Ovary (tissue), 9 donors: ENCODE data around the gene CRISPLD2. TPM values are rescaled to one million over a fixed set of nuclear protein-coding genes. Genes with fewer than 3 reads are reported as not detected.

Source experiments
- DNase-seq, 5 donors: peaks; one replicate each; pipeline ENCODE4 v3.0.0-alpha.2; 2019 to 2020
- H3K27ac ChIP-seq, 2 donors: fragments of 200-600 bp; one replicate each; pipeline versions ENCODE4 v1.5.1 to v1.8.0; 2019 to 2022
- H3K27me3 ChIP-seq: fragments of 200-600 bp; one replicate; pipeline ENCODE4 v1.8.0; 2022
- H3K36me3 ChIP-seq: fragments of 200-600 bp; sonication (generic); one replicate; pipeline ENCODE4 v1.5.1; 2019
- H3K4me1 ChIP-seq: one replicate; pipeline ENCODE4 v1.8.1; 2013; ENCODE audit warnings: mild to moderate bottlenecking, moderate library complexity; ENCODE audit not compliant: insufficient read depth
- H3K4me3 ChIP-seq: fragments of 200-600 bp; sonication (generic); one replicate; pipeline ENCODE4 v1.5.1; 2017
- H3K9me3 ChIP-seq, 2 donors: fragments of 200-600 bp in 1 of 2; sonication (generic) in 1 of 2; one replicate each; pipeline versions ENCODE4 v1.5.1 to v1.8.1; 2013 to 2019; ENCODE audit warnings: mild to moderate bottlenecking in 1 of 2, moderate library complexity in 1 of 2
- CTCF ChIP-seq, 3 donors: fragments of 450-650 bp in 2 of 3; fragments of 200-600 bp in 1 of 3; IDR thresholded peaks; one replicate each; pipeline versions ENCODE4 v1.5.1 to v1.8.0; 2016 to 2022; ENCODE audit warnings: antibody characterized with exemption in 3 of 3, mild to moderate bottlenecking in 1 of 3
- EP300 ChIP-seq: sonication (generic); formaldehyde crosslinking; IDR thresholded peaks from one replicate; pipeline ENCODE4 v1.6.1; 2017; ENCODE audit warnings: antibody characterized with exemption
- POLR2A ChIP-seq: fragments of 450-650 bp; IDR thresholded peaks from one replicate; pipeline ENCODE4 v1.6.1; 2017; ENCODE audit warnings: antibody characterized with exemption, mild to moderate bottlenecking, moderate library complexity
- WGBS, 3 donors: extraction: QIAGEN DNeasy Blood & Tissue Kit in 1 of 3; methylation state at CpG; one replicate each; pipeline versions ENCODE4 v1.1.5 to v1.1.7; 2013 to 2017; 5-methylcytosine and 5-hydroxymethylcytosine counted together
- intact Hi-C, 4 donors: fragments of 100-400 bp; cut with DNase I; formaldehyde crosslinking; loops; one replicate each; pipeline versions ENCODE4 v1.11.0 to v1.15.1; 2022 to 2023
- polyA plus RNA-seq, 2 donors: library from polyadenylated mRNA; stranded (reverse); fragments of 200-250 nt in 1 of 2; fragments of 350-450 nt in 1 of 2; fragmentation: Illumina TruSeq in 1 of 2; extraction: RNeasy Lipid Tissue Mini Kit (QIAGEN cat#74804) in 1 of 2; gene quantifications; one replicate each; pipeline ENCODE4 v1.2.3, GENCODE V29; 2013 to 2014
- total RNA-seq, 7 donors: library from RNA; depleted of rRNA in 2 of 7; stranded (reverse); fragments of >200 nt in 2 of 7; fragmentation: NEBNext Ultra II Directional in 3 of 7; extraction: Animal tissue kit (Norgen Biotek cat#: 25700) in 3 of 7; gene quantifications; one replicate each; pipeline versions ENCODE4 v1.1.0 to v1.2.4, GENCODE V29; 2016 to 2023
- donor health status: DM: no; HTN: no; CAD: no; lungs with moderate emphysema.
- donor health status: DM: no; HTN: no; CAD: no.
- donor health status: Bipolar disorder and iron deficiency.
- donor health status: DM: yes; HTN: yes; CAD: no.
- donor health status: DM: no; HTN: no; CAD: no.
- donor health status: DM: yes; HTN: yes; CAD: no.

Gene CRISPLD2
- total and polyA plus RNA-seq, 9 donors, result 53.2 to 333 (median 111) TPM

DNA sequence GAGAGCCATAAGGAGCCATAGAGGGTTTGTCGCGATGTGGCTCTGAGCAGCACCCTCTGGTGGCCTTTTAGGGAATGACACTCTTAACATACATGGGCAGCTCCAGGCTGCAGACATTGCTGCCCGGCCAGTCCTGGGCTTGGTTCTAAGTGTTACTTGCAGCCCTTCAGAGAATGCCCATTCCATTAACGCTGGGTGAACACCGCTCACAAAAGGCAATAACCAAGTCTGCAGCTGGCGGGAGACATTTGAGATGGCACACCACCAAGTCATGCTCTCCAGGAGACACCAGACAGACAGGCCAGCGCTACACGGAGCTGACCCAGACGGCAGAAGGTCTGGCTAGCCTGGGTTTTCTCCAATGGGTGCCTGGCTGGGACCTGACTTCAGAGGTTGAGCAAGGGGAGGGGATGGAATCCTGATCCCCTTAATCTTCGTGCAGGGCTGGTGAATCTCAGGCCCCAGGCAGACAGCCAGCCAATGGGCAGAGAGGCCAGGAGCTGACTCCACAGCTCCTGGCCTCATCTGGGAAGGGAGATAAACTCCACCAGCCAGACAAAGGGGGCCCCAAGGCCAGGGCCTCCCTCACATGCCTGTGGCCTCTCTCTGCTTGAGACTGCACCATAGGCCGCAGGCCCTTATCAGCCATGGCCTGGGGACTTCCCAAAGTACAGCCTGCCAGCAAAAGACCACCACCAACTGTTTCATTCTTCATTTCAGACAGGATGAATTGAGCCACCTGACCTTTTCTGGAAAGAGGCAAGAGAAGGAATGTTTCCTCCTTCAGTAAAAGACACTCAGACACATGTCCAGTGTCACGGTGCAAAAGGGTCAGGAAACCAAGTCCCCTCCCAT is 132.8 kb downstream of the CRISPLD2 start:
- intact Hi-C loops, result loop anchor here in 2 of 4 donors (5.0 kb wide), 1 partner anchor 195 kb away; no protein-coding TSS in a partner anchor
- H3K36me3 ChIP-seq, result no peaks in the 10 kb centered on the region
- no peaks in the 10 kb centered on the region for H3K27me3 ChIP-seq
- WGBS, 3 donors, result 15% methylated on average over 12 of the region's 12 CpGs
- peak; percentile 75 to 86 (median 81) for DNase-seq
- peaks cover 8% of the 10 kb centered on the region for H3K4me1 ChIP-seq
- no peaks in the 10 kb centered on the region for H3K9me3 ChIP-seq
- TF ChIP-seq CTCF (IDR thresholded peaks at IDR 0.05), result peak; percentile 86 to 91 (median 87)
- no peak for TF ChIP-seq EP300
- H3K4me3 ChIP-seq, result no peak overlapping the region
- H3K27ac ChIP-seq, result peak overlapping the region in 1 of 2 donors; percentile 37

DNA sequence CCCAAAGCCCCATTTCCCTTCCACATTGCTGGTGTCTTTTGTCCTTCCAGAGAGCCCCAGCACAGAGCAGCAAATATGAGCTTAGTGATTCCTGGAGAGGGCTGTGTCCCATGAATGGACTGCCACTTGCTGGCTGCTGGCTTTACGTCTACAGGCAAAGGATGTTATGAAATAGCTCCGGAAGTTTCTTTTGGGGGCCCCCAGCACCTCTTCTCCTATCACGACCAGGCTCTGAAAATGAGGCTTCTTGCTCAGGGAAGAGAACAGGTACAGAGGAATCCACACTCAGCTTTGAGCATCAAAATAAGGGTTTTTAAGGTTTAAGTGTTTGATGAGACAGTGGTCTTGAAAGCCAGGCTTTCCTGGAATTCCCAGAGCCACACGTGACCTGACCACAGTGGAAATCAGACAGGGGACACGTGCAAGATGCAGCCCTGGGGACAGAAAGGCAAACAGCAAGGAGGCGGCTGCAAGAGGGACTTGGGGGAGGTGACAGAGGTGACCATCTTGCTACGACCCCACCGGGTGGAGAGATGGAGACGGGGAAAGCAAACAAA is 133.5 kb downstream of the CRISPLD2 start:
- no peak for TF ChIP-seq POLR2A
- no peak for TF ChIP-seq CTCF (IDR thresholded peaks at IDR 0.05)
- Histone ChIP-seq H3K4me1 (peaks cover 8% of the 10 kb centered on the region), H3K9me3 (no peaks in the 10 kb centered on the region), H3K36me3 (no peaks in the 10 kb centered on the region), H3K4me3 (no peak overlapping the region), H3K27me3 (no peaks in the 10 kb centered on the region), H3K27ac (peak overlapping the region in 1 of 2 donors; percentile 37)
- intact Hi-C loops, result loop anchor here in 2 of 4 donors (5.0 kb wide), 1 partner anchor 196 kb away; no protein-coding TSS in a partner anchor
- DNase-seq, result no peak
- 71 to 78% (median 73%) methylated on average over 9 of the region's 9 CpGs for WGBS, 3 donors

GRCh38 chr16:84955427-84955826 is 135.6 kb downstream of the CRISPLD2 start:
- DNase-seq, result no peak
- TF ChIP-seq CTCF (IDR thresholded peaks at IDR 0.05) (no peak), POLR2A (no peak), EP300 (no peak)
- Histone ChIP-seq H3K4me3 (no peak overlapping the region), H3K27ac (no peak overlapping the region), H3K9me3 (no peaks in the 10 kb centered on the region), H3K4me1 (peaks cover 8% of the 10 kb centered on the region), H3K27me3 (no peaks in the 10 kb centered on the region), H3K36me3 (no peaks in the 10 kb centered on the region)
- intact Hi-C loops, result no loop called here
- WGBS, 3 donors, result 76 to 100% (median 85%) methylated on average over 2 to 6 of the region's 6 CpGs

GRCh38 chr16:84957192-84957591 is 137.4 kb downstream of the CRISPLD2 start:
- Histone ChIP-seq H3K4me3 (no peak overlapping the region), H3K4me1 (peaks cover 8% of the 10 kb centered on the region), H3K36me3 (no peaks in the 10 kb centered on the region), H3K9me3 (no peaks in the 10 kb centered on the region), H3K27ac (no peak overlapping the region), H3K27me3 (no peaks in the 10 kb centered on the region)
- no peak for DNase-seq
- 81 to 89% (median 85%) methylated on average over 5 of the region's 5 CpGs for WGBS, 3 donors
- intact Hi-C loops, result no loop called here
- TF ChIP-seq POLR2A (no peak), CTCF (IDR thresholded peaks at IDR 0.05) (no peak), EP300 (no peak)
